GM19025 (cell line): ENCODE data around the gene DAB1.

Experiments used
- ATAC-seq: cut with Tn5 transposase; IDR thresholded peaks from one replicate; pipeline ENCODE4 v1.9.1; 2021; ENCODE audit warnings: mild to moderate bottlenecking, low read depth, moderate library complexity; ENCODE audit not compliant: unreplicated experiment

Gene DAB1

DNA sequence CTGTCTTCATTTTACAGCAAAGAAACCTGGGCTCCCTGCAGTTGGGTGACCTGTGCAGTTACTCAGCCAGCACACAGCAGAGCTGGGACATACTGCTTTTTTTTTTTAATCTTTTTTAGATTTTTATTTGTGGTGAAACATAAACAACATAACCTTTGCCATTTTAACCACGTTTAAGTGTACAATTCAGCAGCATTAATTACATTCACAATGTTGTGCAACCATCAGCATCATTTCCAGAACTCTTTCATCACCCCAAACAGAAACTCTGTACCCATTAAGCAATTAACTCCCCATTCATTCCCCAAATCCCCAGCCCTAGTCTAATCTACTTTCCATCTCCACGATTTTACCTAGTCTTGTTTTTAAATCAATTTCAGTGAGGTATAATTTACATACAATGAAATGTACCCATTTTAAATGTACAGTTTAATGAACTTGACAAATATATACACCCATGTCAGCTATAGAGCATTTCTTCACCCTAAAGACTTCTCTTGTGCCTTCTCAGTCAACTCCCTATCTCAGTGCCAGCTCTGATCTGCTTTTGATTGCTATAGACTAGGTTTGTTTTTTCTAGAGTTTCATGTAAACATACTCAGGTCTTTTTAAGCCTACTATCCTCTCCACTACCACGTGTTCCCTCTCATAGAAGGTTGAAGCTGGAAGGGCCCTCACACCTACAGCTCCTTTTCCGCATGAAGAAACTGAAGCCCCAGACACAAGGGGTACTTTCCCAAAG, 420.3 kb downstream of the DAB1 start:
- no peak for ATAC-seq

GRCh38 chr1:56995414-56996100, 428.3 kb downstream of the DAB1 start:
- ATAC-seq = no peak

GRCh38 chr1:56993475-56993874, 430.4 kb downstream of the DAB1 start:
- no peak for ATAC-seq

GRCh38 chr1:56992318-56993125, 431.3 kb downstream of the DAB1 start:
- no peak for ATAC-seq

DNA sequence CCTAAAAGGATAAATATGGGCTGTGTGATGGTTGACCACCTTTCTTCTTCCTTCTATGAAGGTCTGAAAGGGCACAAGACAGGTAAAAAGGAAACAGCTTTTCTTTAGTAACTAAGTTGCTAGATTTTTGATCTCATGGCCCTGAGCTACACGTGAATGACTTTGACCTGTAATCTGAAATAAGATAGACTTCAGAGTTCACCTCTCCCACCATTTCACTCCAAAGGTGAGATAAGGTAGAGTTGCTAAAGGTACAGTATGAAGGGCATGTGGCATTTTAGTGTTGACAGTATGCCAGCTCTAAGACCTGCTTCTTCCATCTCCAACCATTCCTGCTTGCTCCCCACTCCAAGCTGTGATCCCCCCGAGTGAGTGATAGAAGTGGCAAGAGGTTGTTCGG, 432.3 kb downstream of the DAB1 start:
- ATAC-seq = no peak

DNA sequence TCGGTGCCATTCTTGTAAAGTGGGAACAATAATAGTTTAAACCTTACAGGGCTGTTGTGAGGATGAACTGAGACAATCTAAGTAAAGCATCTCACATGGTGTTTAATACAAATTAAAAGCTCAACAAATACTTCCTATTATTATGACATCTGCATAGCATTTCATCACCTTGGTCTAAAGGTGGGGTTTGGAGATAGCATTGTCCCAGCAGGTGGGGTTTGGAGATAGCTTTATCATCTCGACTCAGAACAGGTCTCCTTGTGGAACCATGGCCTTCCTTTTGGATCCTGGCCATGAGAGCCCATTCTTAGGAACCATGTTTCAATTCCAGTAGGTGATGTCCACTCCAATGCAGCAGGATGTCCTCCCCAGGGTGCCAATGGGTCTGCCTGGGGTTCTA, 437.5 kb downstream of the DAB1 start:
- no peak for ATAC-seq

- ATAC-seq = no peak
Measured at GRCh38 chr1:56985857-56986256, 438.0 kb downstream of the DAB1 start.

DNA sequence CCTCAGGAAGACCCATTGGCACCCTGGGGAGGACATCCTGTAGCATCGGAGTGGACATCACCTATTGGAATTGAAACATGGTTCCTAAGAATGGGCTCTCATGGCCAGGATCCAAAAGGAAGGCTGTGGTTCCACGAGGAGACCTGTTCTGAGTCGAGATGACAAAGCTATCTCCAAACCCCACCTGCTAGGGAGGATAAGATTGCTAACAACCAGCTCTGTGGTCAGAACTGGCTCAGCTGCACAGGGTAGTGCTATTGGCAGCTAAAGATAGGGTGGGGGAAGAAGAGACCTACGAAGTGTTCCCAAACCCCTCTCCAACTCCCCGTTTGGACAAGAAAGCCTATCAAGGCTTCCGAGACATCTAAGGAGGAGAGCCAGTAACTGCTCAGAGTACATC, 440.4 kb downstream of the DAB1 start:
- no peak for ATAC-seq

GRCh38 chr1:56979986-56980755, 443.7 kb downstream of the DAB1 start:
- ATAC-seq = no peak

GRCh38 chr1:56978819-56979218, 445.0 kb downstream of the DAB1 start:
- ATAC-seq = no peak

DNA sequence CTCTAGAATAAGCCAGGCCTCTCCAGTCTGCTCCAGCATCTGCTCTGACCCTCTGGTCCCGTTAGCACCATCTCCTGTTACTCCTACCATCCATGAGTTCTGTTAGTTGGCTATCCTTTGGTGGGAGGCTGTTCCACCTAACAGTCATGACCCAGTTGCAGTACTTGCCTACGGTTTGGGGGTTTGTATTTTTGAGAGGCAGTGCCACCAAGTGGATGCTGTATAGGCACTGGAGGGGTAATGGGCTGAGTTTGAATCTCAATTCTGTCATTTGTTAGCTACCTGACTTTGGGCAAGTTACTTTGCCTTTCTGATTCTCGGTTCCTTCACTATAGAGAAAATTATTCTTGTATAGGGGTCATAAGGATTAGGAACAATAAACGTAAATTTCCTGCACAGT, 445.9 kb downstream of the DAB1 start:
- no peak for ATAC-seq

GRCh38 chr1:56975446-56975845, 448.4 kb downstream of the DAB1 start:
- no peak for ATAC-seq

- no peak for ATAC-seq
Measured at GRCh38 chr1:56973923-56974742, 449.7 kb downstream of the DAB1 start.

- ATAC-seq = no peak
Measured at GRCh38 chr1:56972976-56973375, 450.9 kb downstream of the DAB1 start.

DNA sequence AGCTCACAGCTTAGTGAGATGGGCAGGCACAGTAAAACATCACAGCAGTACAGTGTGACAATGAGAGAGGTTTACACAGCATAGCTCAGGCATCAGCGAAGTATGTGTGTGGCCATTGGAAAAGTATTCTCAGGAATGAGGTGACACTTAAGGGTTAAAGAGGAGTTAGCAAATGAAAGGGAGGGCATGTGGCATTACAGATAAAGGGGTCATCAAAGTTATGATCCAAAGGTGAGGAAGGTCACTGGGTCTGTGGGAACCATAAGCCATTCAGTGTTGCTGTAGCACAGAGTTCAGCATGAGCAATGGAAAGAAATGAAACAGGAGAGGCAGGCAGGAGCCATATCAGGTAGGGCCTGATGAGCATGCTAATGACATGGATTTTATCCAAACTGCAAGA, 453.6 kb downstream of the DAB1 start:
- no peak for ATAC-seq

GRCh38 chr1:56968878-56969495, 454.9 kb downstream of the DAB1 start:
- no peak for ATAC-seq

- ATAC-seq = no peak
Measured at GRCh38 chr1:56967900-56968832, 455.7 kb downstream of the DAB1 start.

DNA sequence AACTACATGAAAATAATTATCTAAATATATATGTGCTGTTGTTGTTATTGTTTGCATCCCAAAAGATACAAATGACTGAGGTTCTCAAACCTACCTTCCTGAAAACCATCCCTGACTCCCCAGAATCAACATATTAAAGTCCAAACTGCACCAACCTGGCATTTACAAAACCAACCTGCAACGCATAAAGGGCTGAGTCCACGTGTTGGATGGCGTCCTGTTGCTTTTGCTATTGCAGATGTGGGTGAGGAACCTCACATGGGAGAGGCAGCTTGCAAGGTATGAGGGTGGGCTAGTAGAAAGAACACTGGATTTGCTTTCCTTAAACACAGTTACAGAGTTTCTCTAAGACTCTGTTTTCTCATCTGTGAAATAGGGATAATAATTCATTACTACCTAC, 456.5 kb downstream of the DAB1 start:
- ATAC-seq = no peak

DNA sequence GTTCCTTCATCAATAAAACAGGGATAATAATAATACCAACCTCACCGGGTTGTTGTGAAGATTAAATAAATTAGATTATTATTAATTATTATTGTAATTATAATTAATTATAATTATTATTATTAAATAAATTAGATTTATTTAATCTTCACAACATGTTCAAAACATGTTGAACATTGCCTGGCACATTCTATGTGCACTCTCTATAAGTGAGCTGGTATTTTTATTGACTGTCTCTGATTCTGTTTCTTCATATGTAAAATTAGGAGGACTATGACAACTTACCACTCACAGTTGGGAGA, 457.2 kb downstream of the DAB1 start:
- ATAC-seq = no peak
